ENCODE measurements around the gene RIOK1.
"Not testable (repeated sequence)": the region's sequence is repeated elsewhere in the genome, so short reads cannot be mapped to it uniquely, and the experiment has no call there.

RIOK1 gene

DNA sequence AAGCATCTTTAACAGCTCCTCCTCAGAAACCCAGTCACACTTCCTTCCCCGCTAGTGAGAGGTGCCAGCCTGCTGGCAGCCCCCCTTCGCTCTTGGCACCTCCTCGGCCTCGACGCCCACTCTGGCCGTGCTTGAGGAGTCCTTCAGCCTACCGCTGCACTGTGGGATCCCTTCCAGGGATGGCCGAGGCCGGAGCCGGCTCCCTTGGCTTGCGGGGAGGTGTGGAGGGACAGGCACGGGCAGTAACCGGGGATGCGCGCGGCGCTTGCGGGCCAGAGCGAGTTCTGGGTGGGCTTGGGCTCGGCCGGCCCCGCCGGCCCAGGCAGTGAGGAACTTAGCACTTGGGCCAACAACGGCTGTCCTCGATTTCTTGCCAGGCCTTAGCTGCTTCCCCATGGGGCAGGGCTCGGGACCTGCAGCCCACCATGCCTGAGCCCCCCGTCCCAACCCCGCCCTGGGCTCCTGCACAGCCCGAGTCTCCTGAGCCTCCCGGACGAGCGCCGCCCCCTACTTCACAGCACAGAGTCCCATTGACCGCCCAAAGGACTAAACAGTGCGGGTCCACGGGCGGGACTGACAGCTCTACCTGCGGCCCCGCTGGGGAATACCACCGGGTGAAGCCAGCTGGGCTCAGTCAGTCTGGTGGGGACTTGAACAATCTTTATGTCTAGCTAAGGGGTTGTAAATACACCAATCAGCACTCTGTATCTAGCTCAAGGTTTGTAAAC is 51.6 kb downstream of the RIOK1 start:
- no peak for DNase-seq (ENCODE audit: low spot score)

DNA sequence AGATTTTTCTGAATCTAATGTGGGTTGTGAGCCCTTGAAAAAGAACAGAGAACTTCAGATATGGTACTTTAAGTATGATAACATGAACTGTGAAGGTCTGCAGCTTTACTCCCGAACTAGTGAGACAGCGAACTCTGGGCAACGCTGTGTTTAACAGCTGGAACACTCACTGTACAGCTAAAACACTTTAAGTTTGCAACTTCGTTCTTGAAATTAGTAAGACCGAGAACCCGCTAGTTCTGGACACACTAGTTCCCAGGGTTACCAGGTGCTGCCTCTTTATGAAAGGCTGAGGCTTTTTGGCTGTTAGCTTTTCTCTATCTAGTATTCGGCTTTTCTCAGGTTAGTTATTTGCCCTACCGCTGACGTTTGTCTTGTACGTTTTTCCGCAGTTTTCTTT is 52.9 kb downstream of the RIOK1 start:
- DNase-seq (ENCODE audit: low spot score) = no peak

DNA sequence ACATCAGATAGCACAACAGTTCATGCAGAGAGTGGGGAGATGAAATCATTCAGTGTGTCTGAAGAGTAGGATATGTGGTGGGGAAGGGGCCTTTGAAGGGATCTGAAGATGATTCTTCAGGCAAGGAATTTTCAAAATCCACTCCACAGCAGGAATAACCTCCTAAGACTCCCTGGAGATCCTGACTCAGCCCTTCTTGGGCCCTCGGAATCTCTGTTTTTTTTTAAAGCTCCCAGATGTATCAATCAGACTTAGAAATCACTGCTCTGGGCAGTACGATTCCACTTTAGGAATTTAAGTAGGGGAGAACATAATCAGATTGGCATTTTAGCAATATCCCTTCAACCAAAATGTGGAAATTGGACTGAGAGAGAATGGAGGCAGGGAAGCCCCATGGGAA is 55.5 kb downstream of the RIOK1 start:
- DNase-seq (ENCODE audit: low spot score) = no peak

DNA sequence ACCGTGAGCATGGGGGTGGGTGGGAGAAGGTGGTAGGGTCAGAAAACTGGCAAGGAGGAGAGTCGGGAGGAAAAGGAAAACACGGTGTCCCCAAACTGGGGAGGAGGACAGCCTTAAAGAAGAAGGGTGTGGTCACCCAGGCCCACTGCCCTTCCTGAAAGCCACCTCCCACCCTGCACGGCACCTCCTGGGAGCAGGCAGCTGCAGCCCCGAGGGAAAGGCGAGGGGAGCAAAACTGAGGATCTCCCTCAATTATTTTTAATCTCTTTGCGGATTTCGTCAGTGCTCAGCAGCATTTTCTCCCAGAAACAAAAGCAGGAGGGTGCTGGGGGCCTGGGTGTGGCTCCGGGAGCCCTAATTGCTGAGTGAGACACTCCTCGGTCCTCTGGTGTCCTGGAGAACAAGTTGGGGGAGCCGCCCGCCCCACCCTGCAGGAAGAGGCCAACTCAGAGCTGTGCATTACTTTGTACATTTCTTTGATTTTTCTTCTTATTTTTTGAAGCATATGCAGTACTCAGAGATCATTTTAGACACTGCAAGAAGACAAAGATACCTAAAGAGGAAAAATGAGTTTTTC is 56.4 kb downstream of the RIOK1 start:
- DNase-seq (ENCODE audit: low spot score) = no peak

DNA sequence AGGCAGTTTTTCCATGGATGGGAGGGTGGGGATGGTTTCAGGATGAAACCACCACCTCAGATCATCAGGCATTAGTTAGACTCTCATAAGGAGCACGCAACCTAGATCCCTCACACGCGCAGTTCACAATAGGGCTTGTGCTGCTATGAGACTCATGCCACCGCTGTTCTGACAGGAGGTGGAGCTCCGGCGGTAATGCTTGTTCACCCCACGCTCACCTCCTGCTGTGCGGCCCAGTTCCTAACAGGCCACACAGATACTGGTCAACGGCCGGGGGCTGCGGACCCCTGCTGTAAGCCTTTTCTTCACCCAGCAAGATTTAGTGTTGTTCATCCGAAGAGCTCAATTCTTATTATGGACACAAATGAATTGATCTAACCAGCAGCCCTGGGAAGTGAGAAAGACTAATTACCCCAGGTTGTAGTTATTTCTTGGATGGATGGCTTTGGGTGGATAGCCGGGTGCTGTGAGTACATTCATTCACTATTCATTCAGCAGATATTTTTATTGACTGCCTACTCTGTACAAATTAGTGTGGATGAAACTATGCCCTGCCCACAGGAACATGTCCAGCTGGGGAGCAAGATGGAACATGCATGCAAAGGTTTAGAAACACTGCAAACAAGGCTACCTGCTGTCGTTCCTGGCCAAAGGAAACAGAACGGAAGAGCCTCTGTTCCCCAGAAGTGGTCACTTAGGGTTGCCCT is 57.2 kb downstream of the RIOK1 start:
- no peak for DNase-seq (ENCODE audit: low spot score)

DNA sequence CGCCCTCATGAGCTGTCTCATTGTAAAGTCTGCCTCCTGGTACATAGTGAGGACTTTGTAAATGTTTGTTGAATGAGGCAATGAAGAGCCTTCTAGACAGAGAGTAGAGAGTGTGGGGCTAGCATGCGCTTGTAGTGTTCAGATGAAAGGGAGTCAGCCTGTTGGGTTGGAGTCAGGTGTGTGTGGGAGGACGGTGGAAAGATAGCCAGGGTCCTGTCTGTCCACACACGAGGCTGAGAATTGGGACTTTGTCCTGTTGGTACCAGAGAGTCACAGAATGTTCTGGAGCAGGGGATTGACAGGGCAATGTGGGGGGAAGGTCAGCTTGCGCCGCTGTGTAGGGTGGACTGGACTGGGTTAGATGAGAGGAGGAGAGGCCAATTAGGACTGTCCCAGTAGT is 58.6 kb downstream of the RIOK1 start:
- no peak for DNase-seq (ENCODE audit: low spot score)

DNA sequence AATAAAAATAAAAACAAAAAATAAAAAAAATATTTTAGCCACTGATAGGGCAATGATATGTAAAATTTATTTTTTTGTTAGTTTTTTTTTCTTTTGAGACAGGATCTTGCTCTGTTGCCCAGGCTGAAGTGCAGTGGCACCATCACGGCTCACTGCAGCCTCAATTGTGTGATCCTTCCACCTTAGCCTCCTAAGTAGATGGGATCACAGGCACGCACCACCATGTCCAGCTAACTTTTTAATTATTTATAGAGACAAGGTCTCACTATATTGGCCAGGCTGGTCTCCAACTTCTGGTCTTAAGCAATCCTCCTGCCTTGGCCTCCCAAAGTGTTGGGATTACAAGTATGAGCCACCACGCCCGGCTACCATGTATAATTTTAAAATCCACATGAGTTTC is 59.4 kb downstream of the RIOK1 start:
- no peak for DNase-seq (ENCODE audit: low spot score)

DNA sequence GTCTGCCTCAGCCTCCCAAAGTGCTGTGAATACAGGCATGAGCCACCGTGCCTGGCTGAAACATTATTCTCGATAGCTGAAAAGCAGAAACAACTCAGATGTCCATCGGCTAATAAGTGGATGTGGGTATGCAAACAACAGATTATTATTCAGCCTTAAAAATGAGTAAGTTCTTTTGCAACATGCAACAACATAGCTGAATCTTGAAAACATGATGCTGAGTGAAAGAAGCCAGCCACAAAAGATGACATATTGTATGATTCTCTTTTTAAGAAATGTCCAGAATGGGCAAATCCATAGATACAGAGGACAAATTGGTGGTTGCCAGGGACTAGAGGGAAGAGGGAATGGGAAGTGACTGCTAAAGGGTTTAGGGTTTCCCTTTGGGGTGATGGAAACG is 61.7 kb downstream of the RIOK1 start:
- no peak for DNase-seq (ENCODE audit: low spot score)

DNA sequence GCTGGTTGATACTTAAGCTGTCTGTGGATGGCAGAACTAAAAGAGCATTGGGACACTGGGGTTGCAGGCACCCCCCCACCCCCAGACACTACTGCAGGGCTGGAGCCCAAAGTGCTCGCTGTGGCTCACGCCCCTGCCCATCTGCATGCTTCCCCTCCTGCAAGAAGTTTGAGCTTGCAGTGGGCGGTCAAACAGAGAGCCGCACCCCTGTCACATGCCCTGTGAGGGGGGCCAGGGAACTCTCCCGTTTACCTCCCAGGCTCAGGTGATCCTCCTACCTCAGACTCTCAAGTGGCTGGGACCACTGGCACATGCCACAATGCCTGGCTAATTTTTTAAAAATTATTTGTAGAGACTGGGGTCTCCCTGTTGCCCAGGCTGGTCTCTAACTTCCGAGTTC is 63.3 kb downstream of the RIOK1 start:
- DNase-seq (ENCODE audit: low spot score) = no peak

DNA sequence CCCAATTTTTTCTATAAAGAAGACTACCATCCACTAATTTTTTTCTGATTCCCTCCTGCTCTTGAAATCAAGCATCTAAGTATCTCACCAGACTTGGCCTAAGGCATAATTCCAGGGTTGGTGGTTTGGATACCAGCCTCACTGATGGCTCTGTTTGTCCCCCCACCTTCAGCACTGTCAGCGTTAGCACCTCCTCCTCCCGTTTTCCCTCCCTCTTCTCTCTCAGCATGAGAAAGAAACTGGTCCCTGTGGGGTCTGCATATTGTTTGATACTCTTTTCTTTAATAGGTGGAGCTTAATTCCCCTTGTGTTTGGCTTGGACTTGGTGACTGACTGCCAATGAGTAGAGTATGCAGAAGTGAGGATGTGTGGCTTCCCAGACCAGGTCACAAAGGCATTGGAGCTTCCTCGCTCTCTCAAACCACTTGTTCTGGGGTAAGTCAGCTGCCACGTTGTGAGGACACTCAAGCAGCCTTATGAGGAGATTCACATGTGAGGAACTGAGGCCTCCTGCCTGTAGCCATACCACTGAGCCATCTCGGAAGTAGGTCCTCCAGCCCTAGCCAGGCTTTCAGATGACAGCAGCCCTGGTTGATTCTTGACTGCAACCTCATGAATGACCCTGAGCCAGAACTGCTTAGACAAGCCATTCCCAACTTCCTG is 65.2 kb downstream of the RIOK1 start:
- DNase-seq (ENCODE audit: low spot score) = no peak

DNA sequence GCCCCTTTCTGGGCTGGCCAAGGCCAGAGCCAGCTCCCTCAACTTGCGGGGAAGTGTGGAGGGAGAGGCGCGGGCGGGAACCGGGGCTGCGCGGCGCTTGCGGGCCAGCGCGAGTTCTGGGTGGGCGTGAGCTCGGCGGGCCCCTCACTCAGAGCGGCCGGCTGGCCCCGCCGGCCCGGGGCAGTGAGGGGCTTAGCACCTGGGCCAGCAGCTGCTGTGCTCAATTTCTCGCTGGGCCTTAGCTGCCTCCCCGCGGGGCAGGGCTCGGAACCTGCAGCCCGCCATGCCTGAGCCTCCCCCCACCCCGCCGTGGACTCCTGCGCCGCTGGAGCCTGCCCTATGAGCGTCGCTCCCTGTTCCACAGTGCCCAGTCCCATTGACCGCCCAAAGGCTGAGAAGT is 66.7 kb downstream of the RIOK1 start:
- DNase-seq (ENCODE audit: low spot score) = not testable (repeated sequence)

DNA sequence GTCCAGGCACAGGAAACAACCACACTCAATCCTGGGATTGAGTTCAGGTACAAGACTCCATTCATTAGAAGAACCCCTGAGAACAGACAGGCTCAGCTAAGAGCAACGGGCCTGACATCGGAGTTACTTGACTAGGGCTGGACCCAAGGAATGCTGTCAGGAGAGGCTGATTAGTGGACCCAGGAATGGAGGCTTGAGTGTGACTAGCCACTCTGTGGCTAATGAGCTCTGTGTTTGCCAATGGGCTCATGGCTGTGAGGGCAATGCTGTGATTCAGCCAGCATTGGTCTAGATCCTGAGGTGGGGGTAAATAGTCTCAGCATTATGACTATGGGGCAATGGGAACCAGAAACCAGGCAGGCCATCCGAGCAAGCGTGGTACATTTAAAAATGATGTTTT is 71.8 kb downstream of the RIOK1 start:
- no peak for DNase-seq (ENCODE audit: low spot score)

DNA sequence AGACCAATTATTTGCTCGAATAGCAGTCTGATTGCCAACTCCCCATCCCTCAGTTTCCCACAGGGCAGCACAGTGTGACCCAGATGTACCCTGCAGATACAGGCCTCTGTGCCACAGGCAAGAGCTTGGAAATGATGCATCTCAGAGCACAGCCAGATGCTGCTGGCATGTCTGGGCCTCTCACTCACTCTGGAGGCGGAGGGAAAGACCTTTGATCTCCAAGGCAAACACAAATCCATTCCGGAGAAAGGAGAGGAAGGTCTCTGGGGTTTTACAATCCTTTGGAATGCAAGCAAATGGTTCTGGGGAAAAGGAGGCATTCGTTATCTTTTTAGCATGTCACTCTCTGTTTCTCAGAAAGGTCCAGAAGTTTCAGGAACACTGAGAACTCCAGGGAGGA is 74.2 kb downstream of the RIOK1 start:
- no peak for DNase-seq (ENCODE audit: low spot score)

DNA sequence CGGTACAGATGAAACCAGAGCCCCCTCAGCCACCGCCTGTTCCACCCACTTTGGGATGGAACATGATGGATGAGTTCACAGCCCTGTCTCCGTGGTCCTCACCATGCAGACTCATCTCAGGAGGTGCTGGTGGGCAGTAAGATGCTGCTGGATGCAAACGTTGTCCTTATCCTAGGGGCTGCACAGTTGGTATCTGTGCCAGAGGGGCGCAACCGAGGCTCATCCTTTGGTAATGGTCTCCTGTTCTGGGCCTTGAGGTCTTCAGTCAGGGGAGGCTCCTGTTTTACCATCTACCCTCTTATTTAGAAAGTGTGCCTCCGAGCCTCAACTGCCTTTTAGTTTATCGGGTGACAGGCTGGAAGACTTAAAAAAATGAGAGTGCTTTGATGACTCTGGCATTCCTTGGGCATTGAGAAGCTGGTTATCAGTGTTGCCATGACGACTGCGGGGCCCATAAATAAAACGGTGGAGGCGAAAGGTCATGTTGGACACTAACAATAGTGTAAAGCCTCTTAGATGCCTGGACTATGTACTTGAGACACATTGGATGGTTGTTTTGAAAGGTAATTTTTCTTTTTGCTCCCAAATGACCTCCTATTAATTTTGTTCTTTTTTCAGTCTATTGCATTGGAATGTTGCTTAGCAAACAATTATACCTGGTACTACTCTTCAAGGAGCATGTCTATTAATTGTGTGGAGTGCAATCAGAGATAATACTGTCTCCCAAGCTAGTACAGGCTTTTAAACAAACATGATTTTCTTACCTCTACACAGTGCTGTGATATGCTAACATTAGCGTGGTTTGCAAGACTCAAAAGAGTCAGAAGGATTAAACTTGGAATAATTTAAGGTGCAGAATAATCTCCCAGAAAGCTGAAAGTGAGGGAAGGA is 77.6 kb downstream of the RIOK1 start:
- DNase-seq (ENCODE audit: low spot score) = no peak
